Naive B cell (primary cell): ENCODE results near the gene POMGNT2. TPM values are rescaled to one million over a fixed set of nuclear protein-coding genes. Genes with fewer than 3 reads are reported as not detected.
A peak's percentile ranks its signal among the peaks of the same experiment; 100 is the strongest.
"Not testable (repeated sequence)": the region's sequence is repeated elsewhere in the genome, so short reads cannot be mapped to it uniquely, and the experiment has no call there.

ENCODE experiments used
- ATAC-seq, 2 donors: fragments of 150-1000 bp; cut with Tn5 transposase; 2 replicates each; pipeline ENCODE4 v1.10.0; 2021; ENCODE audit warnings: low read depth in 2 of 2, mild to moderate bottlenecking in 2 of 2, moderate library complexity in 2 of 2
- DNase-seq: peaks from one replicate; pipeline ENCODE4 v3.0.0; 2022
- H3K27ac Mint-ChIP-seq, 6 donors: one replicate each; pipeline ENCODE4 v1.8.0; 2020 to 2022; ENCODE audit warnings: mild to moderate bottlenecking in 6 of 6, mixed read lengths in 6 of 6, moderate library complexity in 5 of 6, inconsistent platforms in 2 of 6
- H3K27me3 Mint-ChIP-seq, 3 donors: one replicate each; pipeline ENCODE4 v1.8.0; 2021 to 2022; ENCODE audit warnings: mixed read lengths in 3 of 3, mild to moderate bottlenecking in 1 of 3
- H3K36me3 Mint-ChIP-seq, 2 donors: one replicate each; pipeline ENCODE4 v1.8.0; 2020 to 2022; ENCODE audit warnings: mixed read lengths in 2 of 2, inconsistent platforms in 1 of 2, mild to moderate bottlenecking in 1 of 2
- H3K4me1 Mint-ChIP-seq, 3 donors: one replicate each; pipeline ENCODE4 v1.8.0; 2020 to 2022; ENCODE audit warnings: mixed read lengths in 3 of 3, inconsistent platforms in 1 of 3, mild to moderate bottlenecking in 1 of 3, moderate library complexity in 1 of 3
- H3K4me3 Mint-ChIP-seq, 8 donors: one replicate each; pipeline ENCODE4 v1.8.0; 2020 to 2022; ENCODE audit warnings: mild to moderate bottlenecking in 8 of 8, mixed read lengths in 8 of 8, moderate library complexity in 8 of 8, inconsistent platforms in 2 of 8
- H3K9me3 Mint-ChIP-seq, 7 donors: one replicate each; pipeline ENCODE4 v1.8.0; 2020 to 2022; ENCODE audit warnings: mixed read lengths in 7 of 7, mild to moderate bottlenecking in 5 of 7, inconsistent platforms in 2 of 7, moderate library complexity in 1 of 7
- polyA plus RNA-seq, 6 donors: library from polyadenylated mRNA; unstranded; fragments of 300-500 nt; fragmentation: Illumina TruSeq; gene quantifications; one replicate each; pipeline ENCODE4 v1.2.3, GENCODE V29; 2021; ENCODE audit warnings: low read depth in 6 of 6

POMGNT2 gene
- polyA plus RNA-seq, 6 donors from 2014 or later: 2.9 to 7.4 (median 6.1) TPM; not detected in 1

DNA sequence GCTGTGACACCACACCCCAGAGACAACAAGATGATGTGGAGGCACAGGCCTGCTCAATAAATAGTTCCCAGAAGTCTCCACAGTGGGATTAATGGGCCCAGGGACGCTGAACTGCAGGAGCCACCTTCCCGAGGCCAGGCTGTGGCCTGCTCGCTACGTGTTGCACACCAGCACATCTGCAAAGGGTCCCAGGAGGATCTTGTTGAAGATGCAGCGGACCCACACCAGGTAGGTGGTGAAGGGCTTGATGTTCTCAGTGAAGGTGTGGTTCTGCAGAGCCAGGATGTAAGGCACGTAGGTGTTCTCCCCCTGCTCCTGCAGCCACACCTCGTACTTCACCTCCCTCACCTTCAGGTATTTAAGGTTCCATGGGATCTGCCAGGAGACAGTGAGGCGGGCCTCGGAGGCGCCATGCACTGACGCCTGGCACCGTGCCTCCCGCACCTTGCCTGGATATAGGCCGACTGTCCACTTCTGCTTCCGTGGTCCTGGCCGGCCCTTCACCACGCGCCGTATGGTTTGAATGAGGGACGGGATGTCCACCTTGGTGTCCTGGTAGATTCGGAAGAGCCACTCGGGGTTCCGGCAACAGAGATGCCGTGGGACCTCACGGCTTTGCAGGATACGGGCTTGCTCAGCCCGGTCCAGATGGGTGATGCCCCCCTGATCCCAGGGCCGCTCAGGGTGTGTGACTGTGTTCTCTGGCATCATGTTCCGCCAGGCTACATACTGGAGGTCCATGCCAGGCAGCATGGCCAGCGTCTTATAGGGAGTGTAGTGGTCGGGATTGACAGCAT lies 26.1 kb downstream of the POMGNT2 start:
- Mint-ChIP-seq H3K4me1 (no peaks in the 10 kb centered on the region), H3K36me3 (peaks cover 20 to 33% of the 10 kb centered on the region in 2 donors), H3K27me3 (no peaks in the 10 kb centered on the region), H3K9me3 (peaks cover 0 to 3% (median 0%) of the 10 kb centered on the region in 7 donors), H3K27ac (no peak overlapping the region), H3K4me3 (no peak overlapping the region)
- ATAC-seq (no peak), DNase-seq (no peak)

DNA sequence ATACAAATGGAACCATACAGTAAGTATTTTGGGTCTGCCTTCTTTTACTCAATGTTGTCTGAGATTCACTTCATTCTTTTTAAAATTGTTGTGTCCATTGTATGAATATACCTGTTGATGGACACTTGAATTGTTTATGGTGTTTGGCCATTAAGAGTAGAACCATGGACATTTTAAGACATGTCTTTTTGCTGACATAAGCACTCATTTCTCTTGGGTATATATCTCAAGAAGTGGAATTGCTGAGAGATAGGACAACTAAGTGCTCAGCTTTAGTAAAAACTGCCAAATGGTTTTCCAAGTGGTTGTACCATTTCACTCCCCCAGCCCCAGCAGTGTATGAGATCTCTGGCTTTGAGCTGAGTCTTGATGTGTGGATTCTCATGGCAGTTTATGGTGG lies 28.2 kb downstream of the POMGNT2 start:
- Mint-ChIP-seq H3K9me3 (peaks cover 0 to 3% (median 0%) of the 10 kb centered on the region in 7 donors), H3K36me3 (peaks cover 20 to 33% of the 10 kb centered on the region in 2 donors), H3K4me3 (no peak overlapping the region), H3K27me3 (peaks cover 0 to under 1% (median 0%) of the 10 kb centered on the region in 3 donors), H3K4me1 (no peaks in the 10 kb centered on the region), H3K27ac (no peak overlapping the region)
- ATAC-seq (no peak), DNase-seq (no peak)

GRCh38 chr3:43077261-43077660 lies 28.6 kb downstream of the POMGNT2 start:
- H3K27ac Mint-ChIP-seq: no peak overlapping the region
- no peak overlapping the region for H3K4me3 Mint-ChIP-seq
- peaks cover 0 to 3% (median 0%) of the 10 kb centered on the region in 7 donors for H3K9me3 Mint-ChIP-seq
- peaks cover 0 to 5% (median under 1%) of the 10 kb centered on the region in 3 donors for H3K27me3 Mint-ChIP-seq
- ATAC-seq (no peak), DNase-seq (no peak)
- no peaks in the 10 kb centered on the region for H3K4me1 Mint-ChIP-seq
- H3K36me3 Mint-ChIP-seq: peaks cover 16 to 33% of the 10 kb centered on the region in 2 donors

GRCh38 chr3:43076857-43077256 lies 29.0 kb downstream of the POMGNT2 start:
- H3K36me3 Mint-ChIP-seq: peaks cover 15 to 33% of the 10 kb centered on the region in 2 donors
- no peak overlapping the region for H3K27ac Mint-ChIP-seq
- no peak overlapping the region for H3K4me3 Mint-ChIP-seq
- no peaks in the 10 kb centered on the region for H3K4me1 Mint-ChIP-seq
- ATAC-seq (no peak), DNase-seq (no peak)
- peaks cover 0 to 9% (median 5%) of the 10 kb centered on the region in 3 donors for H3K27me3 Mint-ChIP-seq
- peaks cover 0 to 3% (median 0%) of the 10 kb centered on the region in 7 donors for H3K9me3 Mint-ChIP-seq

- DNase-seq (no peak), ATAC-seq (no peak)
- no peak overlapping the region for H3K27ac Mint-ChIP-seq
- no peak overlapping the region for H3K4me3 Mint-ChIP-seq
- H3K27me3 Mint-ChIP-seq: peaks cover 0 to 11% (median 8%) of the 10 kb centered on the region in 3 donors
- no peaks in the 10 kb centered on the region for H3K4me1 Mint-ChIP-seq
- peaks cover 0 to 3% (median 0%) of the 10 kb centered on the region in 7 donors for H3K9me3 Mint-ChIP-seq
- H3K36me3 Mint-ChIP-seq: peaks cover 15 to 32% of the 10 kb centered on the region in 2 donors
These were observed 29.8 kb downstream of the POMGNT2 start for GRCh38 chr3:43075904-43076661.

GRCh38 chr3:43074901-43075689 lies 30.8 kb downstream of the POMGNT2 start:
- DNase-seq: no peak
- Mint-ChIP-seq H3K36me3 (peaks cover 9 to 22% of the 10 kb centered on the region in 2 donors), H3K27me3 (peaks cover 0 to 11% (median 8%) of the 10 kb centered on the region in 3 donors), H3K9me3 (no peaks in the 10 kb centered on the region), H3K4me3 (no peak overlapping the region), H3K27ac (no peak overlapping the region), H3K4me1 (no peaks in the 10 kb centered on the region)
- no peak for ATAC-seq

DNA sequence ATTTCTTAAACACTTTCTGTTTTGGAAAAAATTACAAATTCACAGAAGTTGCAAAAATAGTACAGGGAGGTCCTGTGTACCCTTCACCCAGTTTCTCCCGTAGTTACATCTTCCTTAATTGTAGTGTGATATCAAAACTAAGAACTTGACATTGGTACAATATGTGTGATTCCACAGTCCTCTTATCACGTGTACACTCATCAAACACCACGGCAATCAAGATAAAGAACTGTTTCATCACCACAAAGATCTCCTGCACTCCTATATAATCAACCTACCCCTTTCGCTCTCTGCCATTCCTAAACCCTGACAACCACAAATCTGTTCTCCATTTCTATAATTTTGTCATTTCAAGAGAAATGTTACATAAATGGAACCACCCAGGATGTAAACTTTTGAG lies 31.4 kb downstream of the POMGNT2 start:
- Mint-ChIP-seq H3K9me3 (no peaks in the 10 kb centered on the region), H3K27ac (no peak overlapping the region), H3K36me3 (peaks cover 9 to 18% of the 10 kb centered on the region in 2 donors), H3K4me3 (no peak overlapping the region), H3K4me1 (no peaks in the 10 kb centered on the region), H3K27me3 (peaks cover 0 to 11% (median 8%) of the 10 kb centered on the region in 3 donors)
- no peak for ATAC-seq
- DNase-seq: no peak

DNA sequence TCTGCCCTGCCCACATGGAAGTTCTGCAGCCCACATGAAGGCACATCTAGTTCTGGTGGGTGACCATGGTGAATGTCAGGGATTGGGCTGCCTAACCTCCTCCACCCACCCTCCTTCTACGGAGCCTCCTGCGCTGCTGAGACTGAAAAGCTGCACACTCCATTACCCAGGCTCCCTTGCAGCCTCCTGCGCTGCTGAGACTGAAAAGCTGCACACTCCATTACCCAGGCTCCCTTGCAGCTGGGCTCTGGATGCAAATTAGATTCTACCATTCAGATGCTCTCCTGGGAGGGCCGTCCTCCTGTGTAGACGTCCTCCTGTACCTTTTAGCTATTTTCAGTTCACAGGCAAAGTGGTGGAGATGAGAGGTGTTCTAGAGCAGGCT lies 32.1 kb downstream of the POMGNT2 start:
- ATAC-seq (no peak), DNase-seq (no peak)
- H3K9me3 Mint-ChIP-seq: no peaks in the 10 kb centered on the region
- H3K36me3 Mint-ChIP-seq: peaks cover 9 to 18% of the 10 kb centered on the region in 2 donors
- no peak overlapping the region for H3K4me3 Mint-ChIP-seq
- H3K4me1 Mint-ChIP-seq: no peaks in the 10 kb centered on the region
- H3K27me3 Mint-ChIP-seq: peaks cover 0 to 11% (median 8%) of the 10 kb centered on the region in 3 donors
- peak overlapping the region in 1 of 6 donors; percentile 81 for H3K27ac Mint-ChIP-seq

GRCh38 chr3:43073116-43073835 lies 32.6 kb downstream of the POMGNT2 start:
- Mint-ChIP-seq H3K27me3 (peaks cover 0 to 11% (median 8%) of the 10 kb centered on the region in 3 donors), H3K4me1 (no peaks in the 10 kb centered on the region), H3K27ac (no peak overlapping the region), H3K9me3 (no peaks in the 10 kb centered on the region), H3K36me3 (peaks cover 7 to 15% of the 10 kb centered on the region in 2 donors), H3K4me3 (no peak overlapping the region)
- ATAC-seq (no peak), DNase-seq (no peak)

GRCh38 chr3:43072361-43072760 lies 33.5 kb downstream of the POMGNT2 start:
- H3K4me1 Mint-ChIP-seq: no peaks in the 10 kb centered on the region
- H3K9me3 Mint-ChIP-seq: no peaks in the 10 kb centered on the region
- H3K4me3 Mint-ChIP-seq: no peak overlapping the region
- peaks cover 0 to 11% (median 8%) of the 10 kb centered on the region in 3 donors for H3K27me3 Mint-ChIP-seq
- ATAC-seq (no peak), DNase-seq (no peak)
- H3K27ac Mint-ChIP-seq: no peak overlapping the region
- peaks cover 0 to 5% of the 10 kb centered on the region in 2 donors for H3K36me3 Mint-ChIP-seq

DNA sequence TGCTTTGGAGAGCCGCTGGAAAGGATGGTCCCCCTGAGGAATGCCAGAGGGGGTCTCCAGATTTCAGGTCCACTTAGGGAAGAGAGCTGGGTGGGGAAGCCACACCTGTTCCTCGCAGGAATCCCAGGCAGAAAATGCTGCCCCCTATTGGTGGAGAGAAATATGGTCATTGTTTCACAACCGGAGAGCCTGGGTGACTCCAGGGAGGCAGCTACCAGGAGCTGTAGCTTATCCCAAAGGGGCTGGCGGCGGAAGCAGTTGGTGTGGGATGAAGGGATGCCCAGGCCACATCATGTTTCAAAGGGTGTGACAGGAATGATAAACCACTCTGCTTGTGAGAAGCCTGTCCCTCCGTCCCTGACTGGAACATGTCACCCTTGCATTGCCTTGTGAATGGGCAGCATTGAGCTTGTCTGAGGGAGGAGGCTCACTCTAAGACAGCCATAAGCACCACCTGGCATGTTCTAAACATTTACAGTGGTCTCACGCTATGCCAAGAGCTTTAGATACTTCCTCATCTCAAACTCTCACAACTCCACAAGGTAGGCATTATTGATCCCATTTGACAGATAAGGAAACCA lies 34.5 kb downstream of the POMGNT2 start:
- Mint-ChIP-seq H3K27me3 (peaks cover 0 to 11% (median 8%) of the 10 kb centered on the region in 3 donors), H3K27ac (no peak overlapping the region), H3K36me3 (no peaks in the 10 kb centered on the region), H3K9me3 (no peaks in the 10 kb centered on the region), H3K4me3 (no peak overlapping the region), H3K4me1 (no peaks in the 10 kb centered on the region)
- DNase-seq: no peak
- no peak for ATAC-seq

DNA sequence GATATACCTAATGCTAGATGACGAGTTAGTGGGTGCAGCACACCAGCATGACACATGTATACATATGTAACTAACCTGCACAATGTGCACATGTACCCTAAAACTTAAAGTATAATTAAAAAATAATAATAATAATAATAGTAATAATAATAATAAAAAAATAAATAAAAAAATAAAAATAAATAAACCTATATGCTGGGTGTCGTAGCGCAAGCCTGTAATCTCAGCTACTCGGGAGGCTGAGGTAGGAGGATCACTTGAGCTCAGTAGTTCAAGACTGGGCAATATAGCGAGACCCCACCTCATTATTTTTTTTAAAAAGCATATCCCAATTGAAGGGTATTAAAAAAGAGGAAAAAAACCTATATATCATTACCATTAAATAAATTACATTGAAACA lies 35.2 kb downstream of the POMGNT2 start:
- not testable (repeated sequence) for ATAC-seq, DNase-seq, H3K9me3 Mint-ChIP-seq, H3K36me3 Mint-ChIP-seq, H3K4me3 Mint-ChIP-seq, H3K4me1 Mint-ChIP-seq, H3K27ac Mint-ChIP-seq
- peaks cover 0 to 11% (median 8%) of the 10 kb centered on the region in 3 donors for H3K27me3 Mint-ChIP-seq
